GM10847 (cell line): ENCODE measurements around the gene ADAMTS7.

Experiments
- POLR2A ChIP-seq: IDR thresholded peaks from 2 replicates; pipeline ENCODE4 v1.6.1; 2011; ENCODE audit not compliant: insufficient read length; ENCODE audit errors: extremely low read depth

The ADAMTS7 gene

DNA sequence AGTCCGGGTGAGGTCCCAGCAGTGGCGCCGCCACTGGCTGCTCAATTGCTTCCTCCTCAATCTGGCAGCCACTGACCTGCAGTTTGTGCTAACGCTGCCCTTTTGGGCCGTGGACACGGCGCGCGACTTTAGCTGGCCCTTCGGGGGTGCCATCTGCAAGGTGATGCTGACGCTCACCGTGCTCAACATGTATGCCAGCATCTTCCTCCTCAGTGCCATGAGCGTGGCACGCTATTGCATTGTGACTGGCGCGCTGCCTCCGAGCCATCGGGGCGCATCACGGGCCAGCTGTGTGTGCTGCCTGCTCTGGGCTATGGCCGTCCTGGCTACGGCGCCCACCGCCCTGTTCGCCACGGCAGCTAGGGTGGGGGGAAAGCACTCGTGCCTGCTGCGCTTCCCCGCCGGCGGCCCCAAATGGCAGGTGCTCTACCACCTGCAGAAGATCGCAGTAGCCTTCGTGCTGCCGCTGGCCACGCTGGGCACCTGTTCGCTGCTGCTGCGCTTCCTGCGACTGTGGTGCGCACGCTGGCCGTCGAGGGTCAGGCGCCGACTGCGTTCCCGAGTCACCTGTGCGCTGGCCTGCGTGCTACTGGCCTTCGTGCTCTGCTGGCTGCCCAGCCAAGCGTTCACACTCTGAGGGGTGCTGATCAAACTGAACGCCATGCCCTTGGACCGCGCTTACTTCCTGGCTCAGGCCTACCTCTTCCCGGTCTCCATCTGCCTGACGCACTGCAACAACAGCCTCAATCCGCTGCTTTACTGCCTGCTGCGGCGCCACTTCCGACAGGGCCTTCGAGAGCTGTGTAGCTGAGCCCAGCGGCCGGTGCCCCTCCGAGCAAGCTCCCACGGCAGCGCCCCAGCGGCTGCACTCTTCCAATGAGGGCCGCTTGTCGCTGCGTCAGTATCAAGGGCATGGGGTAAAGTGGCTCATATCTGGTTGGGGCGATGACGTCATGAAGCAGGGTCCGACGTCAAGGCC is 20.3 kb upstream of the ADAMTS7 start:
- no peak for TF ChIP-seq POLR2A

DNA sequence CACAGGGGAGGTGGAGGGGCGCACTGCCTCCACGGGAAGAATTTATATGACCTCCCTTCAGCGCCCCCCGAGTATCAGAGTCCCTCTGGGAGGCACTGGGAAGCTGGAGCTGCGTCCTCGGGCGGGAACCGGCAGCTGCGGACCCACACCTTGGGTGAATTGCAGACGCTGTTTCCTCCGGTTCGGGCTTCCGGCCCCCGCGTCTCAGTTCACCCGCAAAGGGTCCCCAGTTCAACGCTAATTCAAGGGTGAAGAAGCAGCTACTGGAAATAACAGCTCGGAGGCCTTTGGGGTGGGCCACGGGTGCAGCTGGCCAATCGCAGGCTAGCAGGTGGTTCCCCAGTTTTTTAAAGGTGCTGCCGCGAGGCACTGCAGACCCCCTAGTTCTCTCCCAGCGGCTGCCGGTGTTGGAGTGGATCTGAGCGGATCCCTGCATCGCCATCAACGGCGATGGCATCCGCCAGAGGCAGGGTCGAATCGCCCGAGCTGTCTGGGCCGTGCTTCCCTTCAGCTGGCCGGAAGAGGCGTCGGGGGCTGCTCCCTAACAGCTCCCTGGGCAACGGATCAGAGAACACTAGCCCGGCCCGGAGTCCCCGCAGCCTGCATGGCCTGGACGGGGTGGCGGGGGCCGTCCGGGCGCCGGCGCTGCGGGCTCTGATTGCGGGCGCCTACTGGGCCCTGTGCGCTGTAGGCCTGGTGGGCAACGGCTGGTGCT is 19.4 kb upstream of the ADAMTS7 start:
- TF ChIP-seq POLR2A: no peak

DNA sequence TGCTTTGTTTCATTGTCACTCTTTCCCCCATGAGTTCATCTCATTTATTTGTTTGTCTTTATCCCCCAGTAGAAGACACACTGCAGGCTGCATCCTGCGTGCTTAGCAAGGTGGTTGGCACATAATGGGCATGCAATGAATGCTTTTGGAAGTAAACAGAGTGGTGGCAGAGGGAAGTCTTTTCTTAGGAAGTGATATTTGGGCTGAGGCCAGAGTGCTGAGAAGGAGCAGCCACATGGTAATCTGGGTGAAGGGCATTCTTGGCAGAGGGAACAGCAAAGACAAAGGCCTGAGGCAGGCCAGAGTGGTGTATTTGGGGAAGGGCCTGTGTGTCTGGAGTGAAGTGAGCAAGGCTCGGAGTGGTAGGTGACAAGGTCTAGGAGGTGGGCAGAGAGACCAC is 17.7 kb upstream of the ADAMTS7 start:
- no peak for TF ChIP-seq POLR2A

DNA sequence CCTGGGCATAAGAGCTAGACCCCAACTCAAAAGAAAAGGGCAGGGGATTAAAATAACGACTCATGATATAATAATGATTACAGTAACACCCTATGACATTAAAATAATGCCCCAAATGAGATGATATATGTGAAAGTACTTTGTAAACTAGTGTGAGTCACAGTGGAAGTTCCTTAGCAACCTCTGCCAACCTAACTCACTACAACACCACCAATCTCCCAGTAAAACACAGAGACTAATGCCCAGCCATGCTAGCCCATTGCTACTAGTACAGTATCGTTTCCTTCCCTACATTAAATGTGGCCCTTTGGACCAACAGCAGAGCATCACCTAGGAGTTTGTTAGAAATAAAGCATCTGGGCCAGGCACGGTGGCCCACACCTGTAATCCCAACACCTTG is 11.2 kb upstream of the ADAMTS7 start:
- TF ChIP-seq POLR2A: no peak

DNA sequence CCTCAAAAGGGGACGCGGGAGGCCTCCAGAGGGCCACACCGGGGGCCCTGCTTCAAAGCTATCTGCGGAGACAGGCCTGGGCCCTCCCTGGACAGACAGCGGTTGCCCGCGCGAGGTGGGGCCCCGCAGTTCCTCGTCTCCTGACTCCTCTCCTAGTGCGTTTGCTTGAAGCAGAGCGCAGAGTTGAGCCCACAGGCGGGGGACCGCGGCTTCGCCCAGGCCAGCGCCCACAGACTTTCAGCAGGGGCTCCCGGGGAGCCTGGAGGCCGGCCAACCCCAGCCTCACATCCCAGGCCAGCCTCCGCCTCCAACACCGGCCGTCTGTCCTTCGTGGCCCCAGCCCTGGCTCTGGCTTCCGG is 540 bp upstream of the ADAMTS7 start:
- TF ChIP-seq POLR2A: no peak

DNA sequence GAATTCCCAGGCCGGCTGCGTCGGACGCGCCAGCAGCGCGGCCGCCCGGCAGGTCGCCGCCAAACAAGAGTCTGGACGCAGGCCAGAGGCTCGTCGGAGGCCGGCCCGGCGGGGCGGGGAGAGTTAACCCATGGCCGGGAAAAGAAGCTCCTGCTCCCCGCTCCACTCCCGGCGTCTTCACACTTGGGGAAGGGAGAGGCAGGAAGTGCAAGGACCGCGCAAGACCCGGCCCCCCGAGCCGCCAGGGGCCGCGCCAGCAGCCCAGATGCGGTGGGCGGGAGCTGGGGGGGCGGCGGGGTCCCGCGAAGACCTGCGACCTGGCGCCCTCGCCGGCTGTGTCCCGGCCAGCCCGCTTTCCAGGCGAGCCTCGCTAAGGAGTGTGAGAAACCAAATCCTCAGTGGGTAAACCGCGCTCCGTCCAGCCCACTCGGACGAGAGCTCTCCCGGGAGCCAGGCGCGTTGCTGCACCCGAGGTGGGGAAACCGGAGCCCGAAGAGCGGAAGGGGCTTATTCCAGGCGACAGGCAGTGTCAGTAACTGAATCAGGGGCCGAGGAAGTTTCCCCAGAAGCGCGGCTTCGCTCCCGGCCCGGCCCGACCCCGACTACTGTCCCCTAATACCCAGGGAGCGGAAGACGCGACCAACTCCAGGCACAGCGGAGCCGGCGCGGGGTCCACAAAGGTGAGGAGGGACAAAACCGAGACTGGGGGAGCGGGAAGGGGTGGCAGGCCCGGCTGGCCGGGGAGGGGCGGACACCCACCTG is 721 bp downstream of the ADAMTS7 start:
- TF ChIP-seq POLR2A: no peak

DNA sequence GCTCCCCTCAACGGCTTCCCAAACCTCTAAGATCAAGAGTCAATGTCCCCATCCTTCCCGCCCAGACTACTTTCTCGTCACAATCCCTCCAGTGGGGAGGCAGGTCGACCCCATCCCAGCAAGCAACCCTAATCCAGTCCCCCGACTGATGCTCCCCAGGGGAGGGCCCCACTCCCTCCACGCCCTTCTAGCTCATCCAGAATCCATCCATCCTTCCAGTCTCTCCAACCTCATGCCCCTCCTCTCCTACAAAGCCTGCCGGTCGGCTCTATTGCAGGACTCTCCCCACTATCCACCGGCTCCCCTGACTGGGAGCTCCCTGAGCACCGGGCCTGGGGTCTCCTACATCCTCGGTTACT is 1.3 kb downstream of the ADAMTS7 start:
- no peak for TF ChIP-seq POLR2A

DNA sequence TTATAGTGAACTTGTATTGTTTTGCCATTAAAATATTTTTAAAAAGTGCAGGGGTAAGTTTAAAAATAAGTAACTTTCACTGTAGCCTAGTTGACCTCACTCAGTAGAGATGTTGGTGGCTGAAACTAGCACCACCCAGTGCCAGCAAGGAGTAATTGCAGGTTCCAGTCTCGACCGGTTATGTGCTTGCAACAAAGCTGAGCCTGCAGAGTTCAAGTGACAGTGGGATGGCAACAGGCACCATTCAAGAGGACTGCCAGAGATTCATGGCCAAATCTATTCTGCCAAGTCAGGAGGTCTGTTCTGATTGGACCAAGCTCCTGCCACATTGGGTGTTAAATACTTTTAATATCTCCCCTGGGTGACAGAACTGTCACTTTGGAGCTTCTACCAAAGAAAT is 2.7 kb downstream of the ADAMTS7 start:
- no peak for TF ChIP-seq POLR2A

DNA sequence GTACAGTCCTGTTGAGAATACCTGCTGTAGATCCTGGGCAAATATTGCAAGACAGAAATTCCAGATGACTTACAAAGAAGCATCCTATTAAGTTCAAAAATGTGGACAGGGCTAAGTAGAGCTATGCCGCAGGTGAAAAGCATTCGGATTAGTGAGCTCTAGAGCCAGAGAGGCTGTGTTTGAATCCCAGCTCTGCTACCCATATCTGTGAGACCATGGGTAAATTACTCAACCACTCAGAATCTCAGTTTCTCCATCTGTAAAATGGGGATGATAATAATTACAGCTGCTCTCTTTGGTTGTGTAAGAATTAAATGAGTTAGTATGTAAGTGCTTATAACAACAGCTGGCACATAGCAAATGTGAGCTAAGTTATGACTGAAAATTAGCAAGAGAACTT is 3.9 kb downstream of the ADAMTS7 start:
- TF ChIP-seq POLR2A: no peak

DNA sequence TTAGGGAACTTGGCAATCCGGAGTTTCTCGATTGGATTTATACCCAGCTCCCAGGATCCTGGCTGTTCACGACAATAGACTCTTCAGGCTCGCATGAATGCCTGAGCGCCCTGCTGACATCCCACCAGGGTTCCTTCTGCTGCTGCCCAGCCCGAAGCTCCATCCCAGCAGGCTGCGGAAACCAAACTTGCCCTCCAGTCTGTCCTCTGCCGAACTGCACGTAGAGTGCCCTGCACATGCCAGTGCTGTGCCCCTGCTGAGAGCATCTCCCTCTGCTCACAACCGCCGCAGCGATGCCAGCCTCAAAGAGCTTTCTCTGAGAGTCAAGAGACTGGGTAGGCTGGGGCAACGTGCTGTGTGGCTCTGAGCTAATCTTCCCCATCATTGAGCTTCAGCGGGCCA is 6.9 kb downstream of the ADAMTS7 start:
- TF ChIP-seq POLR2A: no peak

DNA sequence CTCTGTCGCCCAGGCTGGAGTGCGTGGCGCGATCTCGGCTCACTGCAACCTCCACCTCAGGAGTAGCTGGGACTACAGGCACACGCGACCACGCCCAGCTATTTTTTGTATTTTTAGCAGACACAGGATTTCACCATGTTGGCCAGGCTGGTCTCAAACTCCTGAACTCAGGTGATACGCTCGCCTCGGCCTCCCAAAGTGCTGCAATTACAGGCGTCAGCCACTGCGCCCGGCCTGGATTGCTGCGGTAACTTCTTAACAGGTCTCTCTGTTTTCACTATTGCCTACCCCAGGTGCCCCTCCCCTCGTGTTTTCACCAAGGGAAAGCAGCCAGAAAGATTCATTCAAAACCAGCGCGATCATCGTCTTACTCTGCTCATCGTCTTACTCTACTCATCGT is 10.5 kb downstream of the ADAMTS7 start:
- TF ChIP-seq POLR2A: no peak

DNA sequence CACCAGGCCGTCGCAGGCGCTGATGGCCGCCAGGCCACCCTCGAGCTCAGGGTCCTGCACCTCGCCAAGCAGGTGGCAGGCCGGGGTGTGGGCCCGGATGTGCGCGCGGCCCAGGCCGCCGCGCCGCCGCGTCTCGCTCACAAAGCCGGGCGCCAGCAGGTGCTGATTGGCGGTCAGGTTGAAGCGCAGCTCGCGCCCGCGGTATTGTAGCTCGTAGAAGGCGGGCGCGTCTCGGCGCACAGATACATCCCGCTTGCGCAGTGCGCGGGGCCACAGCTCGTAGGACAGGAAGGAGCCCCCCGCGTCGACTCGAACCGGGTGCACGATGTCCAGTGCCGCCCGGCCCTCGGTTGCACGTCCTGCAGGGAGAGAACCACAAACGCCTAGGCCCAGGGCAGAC is 11.1 kb downstream of the ADAMTS7 start:
- no peak for TF ChIP-seq POLR2A

DNA sequence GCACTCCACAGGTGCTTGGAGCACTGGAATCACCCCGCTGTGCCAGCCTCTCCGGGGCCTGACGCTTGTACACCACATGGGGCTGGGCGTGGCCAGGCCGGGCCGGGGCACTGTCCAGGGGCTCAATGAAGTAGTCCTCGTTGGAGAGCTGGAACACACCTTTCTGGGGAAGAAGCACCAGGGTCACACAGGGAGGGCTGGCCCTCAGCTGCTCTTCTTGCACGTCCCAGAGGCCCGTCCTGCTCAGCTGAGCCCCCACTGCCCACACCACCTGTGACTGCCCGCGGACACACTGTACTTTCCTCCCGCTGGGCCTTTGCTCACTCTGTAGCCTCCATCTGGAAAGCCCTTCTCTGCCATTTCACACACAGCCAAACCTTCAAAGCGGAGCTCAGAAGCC is 13.3 kb downstream of the ADAMTS7 start:
- TF ChIP-seq POLR2A: no peak

DNA sequence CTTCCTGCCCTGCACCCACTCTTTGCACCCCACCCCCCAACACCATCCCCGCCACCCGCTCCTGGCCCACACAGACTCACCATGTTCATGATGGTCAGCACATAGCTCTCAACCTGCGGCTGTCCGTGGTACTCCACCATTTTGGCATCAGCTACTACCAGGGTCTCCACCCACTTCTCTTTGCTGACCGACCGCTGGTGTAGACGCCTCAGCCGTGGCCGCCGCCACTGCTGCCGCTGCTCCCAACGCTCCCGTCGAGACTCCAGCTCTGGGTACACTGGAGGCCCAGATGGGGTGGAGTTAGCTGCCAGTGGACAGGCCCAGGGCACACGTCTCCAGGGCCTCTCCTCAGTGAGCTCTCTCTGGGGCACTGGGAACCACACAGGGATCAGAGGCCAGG is 14.8 kb downstream of the ADAMTS7 start:
- no peak for TF ChIP-seq POLR2A

DNA sequence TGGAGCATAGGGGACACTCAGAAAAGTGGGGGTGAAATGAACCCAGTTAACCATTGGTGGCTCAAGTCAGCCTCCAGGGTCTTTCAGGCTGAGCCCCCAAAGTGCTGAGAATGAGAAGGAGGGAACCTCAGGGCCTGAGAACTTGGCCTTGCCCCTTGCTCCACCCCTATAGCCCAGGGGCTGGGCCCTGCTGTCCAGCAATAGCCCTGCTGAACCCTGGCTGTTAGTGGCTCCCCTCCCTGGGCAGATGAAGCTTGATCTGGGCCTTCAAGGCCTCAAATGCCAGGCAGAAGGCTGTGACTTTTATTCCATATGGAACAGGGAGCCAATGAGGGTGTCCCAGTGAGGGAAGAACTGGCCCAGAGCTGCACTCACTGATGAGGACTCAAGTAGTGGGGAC is 16.2 kb downstream of the ADAMTS7 start:
- TF ChIP-seq POLR2A: no peak

DNA sequence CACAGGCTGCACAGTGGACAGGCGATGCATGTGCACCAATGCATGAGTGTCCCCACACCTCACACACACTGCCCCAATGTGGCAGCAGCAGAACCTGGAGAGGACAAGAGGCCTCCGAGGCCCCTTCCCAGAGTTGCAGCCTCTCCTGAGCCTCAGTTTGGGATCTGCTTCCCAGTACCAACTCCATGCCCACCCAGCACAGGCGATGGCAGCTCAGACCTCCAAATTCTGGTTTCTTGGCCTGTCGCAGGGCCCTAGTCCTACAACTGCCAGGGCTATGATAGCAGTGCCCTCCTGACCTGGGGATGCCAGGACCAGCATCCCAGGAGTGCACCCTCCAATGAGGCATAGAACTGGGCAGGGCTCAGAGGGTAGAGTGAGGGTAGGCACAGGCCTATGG is 19.9 kb downstream of the ADAMTS7 start:
- no peak for TF ChIP-seq POLR2A
